GM12872 (cell line): Measurements from ENCODE around the gene EPO.

Source experiments
- TF ChIP-seq, protein P1 (sequence below): IDR thresholded peaks from 3 replicates; pipeline ENCODE4 v1.5.1; 2011; ENCODE audit warnings: low read depth, mild to moderate bottlenecking, low read length, moderate library complexity; ENCODE audit not compliant: insufficient read depth

Gene EPO

GRCh38 chr7:100689230-100690135 is 30.8 kb upstream of the EPO start:
- TF ChIP-seq, protein P1, sequence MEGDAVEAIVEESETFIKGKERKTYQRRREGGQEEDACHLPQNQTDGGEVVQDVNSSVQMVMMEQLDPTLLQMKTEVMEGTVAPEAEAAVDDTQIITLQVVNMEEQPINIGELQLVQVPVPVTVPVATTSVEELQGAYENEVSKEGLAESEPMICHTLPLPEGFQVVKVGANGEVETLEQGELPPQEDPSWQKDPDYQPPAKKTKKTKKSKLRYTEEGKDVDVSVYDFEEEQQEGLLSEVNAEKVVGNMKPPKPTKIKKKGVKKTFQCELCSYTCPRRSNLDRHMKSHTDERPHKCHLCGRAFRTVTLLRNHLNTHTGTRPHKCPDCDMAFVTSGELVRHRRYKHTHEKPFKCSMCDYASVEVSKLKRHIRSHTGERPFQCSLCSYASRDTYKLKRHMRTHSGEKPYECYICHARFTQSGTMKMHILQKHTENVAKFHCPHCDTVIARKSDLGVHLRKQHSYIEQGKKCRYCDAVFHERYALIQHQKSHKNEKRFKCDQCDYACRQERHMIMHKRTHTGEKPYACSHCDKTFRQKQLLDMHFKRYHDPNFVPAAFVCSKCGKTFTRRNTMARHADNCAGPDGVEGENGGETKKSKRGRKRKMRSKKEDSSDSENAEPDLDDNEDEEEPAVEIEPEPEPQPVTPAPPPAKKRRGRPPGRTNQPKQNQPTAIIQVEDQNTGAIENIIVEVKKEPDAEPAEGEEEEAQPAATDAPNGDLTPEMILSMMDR, result peak; percentile 25; the same call in 1 of the 3 replicates

DNA sequence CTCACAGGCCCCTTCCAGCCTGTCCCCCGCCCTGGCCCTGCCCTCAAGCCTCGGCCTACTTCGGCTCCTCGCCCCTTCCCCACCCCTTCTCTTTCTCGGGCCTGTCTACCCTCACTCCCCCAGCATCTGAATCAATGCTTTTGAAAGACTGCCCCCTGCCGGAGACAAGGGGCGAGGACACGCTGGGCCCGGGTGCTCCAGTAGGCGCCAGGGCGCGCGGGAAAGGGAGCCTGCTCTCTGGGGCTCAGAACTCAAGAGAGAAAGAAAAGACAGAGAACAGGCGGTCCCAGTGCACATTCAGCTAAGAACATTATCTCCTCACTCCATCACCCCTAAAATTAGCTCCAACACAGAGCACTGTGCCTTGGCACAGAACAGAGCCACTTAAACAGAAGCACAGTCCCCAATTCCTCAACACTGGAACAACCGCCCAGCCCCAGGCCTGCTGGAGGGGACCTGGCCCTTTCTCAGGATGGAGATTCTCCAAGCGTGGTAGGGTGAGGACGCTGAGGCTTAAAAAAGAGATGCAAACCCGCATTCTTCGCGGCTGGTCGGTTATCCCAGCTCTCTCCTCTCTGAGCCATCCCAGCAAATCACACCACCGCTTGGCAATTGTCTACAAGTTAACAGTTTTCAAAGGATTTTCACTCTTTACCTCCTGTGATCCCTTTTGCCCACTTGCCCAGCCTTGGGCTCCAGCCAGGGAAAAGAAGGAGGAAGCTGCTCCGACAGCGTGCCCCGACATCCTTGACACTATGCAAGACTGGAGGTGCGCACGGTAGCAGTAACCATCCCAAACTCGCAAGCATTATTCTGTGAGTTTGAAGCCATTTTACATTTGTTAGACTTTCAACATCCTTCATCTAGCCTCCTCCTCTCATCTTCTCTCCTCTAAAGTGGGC is 28.3 kb upstream of the EPO start:
- TF ChIP-seq, protein P1, result peak; percentile 83

GRCh38 chr7:100692578-100692961 is 27.7 kb upstream of the EPO start:
- TF ChIP-seq, protein P1, result no peak

- TF ChIP-seq, protein P1, result no peak
These were observed 26.8 kb upstream of the EPO start for GRCh38 chr7:100693312-100694097.

DNA sequence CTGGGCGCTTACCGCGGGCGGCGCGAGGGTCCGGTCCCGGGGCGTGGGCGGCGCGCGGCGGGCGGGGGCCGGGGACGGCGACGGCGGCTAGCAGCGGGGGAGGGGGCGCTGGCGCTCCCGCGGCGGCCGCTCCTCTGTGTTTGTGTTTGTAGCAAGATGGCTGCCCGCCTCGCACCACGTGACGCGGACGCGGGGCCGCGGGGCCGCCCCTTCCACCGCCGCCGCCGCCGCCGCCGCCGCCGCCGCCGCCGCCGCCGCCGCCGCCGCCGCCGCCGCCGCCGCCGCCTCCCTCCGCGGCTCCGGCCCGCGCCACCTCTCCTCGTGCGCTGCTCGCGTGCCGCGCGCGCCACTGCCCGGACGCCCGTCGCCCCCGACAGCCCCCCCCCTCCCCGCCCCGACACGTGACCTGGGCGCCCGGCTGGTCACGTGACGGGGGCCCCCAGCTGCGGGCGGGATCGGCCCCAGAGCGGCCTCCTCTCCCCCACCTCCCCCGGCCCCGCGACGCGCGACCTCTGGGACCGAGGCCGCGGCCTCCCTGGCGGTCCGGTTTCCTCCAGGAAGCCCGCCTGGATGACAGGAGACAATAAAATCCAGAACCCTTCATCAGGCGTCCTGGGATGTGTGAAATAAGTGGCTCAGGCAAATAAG is 26.0 kb upstream of the EPO start, which contains the start of gene GIGYF1:
TSS of gene GIGYF1 (minus strand) at position 153 of the 648 bp plus-strand sequence. CDS start 6,012 bp downstream, outside the sequence.
- TF ChIP-seq, protein P1, result no peak

GRCh38 chr7:100696123-100696521 is 24.1 kb upstream of the EPO start:
- TF ChIP-seq, protein P1, result no peak
